Uterus (tissue), 2 donors: Measurements from ENCODE around the gene PIERCE2.

Experiments used
- POLR2A ChIP-seq, 2 donors: fragments of 450-650 bp; IDR thresholded peaks; one replicate each; pipeline ENCODE4 v1.6.1; 2016; ENCODE audit warnings: antibody characterized with exemption in 2 of 2, mild to moderate bottlenecking in 1 of 2, moderate library complexity in 1 of 2
- TF ChIP-seq, protein P1 (sequence below), 4 experiments: fragments of 200-600 bp in 2 of 4; fragments of 450-650 bp in 2 of 4; sonication (generic) in 2 of 4; IDR thresholded peaks; one replicate each; pipeline ENCODE4 v1.5.1; 2016 to 2019; ENCODE audit warnings: antibody characterized with exemption in 4 of 4, mild to moderate bottlenecking in 2 of 4, moderate library complexity in 1 of 4

DNA sequence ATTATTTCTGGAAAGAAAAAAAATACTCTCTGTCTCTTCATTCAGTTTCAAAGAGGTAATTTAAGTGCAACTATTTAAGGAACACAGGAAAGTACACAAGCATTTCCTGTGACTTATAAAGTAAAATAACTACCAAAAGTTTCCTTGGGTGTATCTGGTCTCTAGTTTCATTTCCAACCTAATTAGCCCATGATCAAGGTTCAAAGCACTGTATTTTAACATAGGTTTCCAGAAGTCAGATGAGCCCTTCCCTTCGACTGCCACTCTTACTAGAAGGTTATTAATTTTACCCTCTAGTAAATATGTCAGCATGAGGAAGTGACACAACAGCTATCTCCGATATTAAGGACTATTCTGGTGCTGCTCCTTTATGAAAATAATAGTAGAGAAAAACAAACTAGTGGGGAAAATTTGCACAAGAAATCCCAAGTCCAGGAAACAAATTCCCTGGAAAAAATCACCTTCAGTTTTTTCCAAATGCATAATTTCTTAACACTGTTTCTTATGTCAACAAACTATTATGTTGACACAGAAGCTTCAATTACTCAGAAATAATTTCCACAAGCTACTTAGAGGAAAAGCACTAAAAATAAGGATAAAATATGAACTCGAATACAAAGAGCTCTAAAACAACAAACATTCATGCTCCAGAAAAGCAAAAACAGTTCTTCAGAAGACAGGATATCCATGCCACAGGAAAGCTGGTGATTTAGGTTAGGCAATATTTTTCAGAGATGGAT lies 35.4 kb upstream of the PIERCE2 start:
- TF ChIP-seq, protein P1, sequence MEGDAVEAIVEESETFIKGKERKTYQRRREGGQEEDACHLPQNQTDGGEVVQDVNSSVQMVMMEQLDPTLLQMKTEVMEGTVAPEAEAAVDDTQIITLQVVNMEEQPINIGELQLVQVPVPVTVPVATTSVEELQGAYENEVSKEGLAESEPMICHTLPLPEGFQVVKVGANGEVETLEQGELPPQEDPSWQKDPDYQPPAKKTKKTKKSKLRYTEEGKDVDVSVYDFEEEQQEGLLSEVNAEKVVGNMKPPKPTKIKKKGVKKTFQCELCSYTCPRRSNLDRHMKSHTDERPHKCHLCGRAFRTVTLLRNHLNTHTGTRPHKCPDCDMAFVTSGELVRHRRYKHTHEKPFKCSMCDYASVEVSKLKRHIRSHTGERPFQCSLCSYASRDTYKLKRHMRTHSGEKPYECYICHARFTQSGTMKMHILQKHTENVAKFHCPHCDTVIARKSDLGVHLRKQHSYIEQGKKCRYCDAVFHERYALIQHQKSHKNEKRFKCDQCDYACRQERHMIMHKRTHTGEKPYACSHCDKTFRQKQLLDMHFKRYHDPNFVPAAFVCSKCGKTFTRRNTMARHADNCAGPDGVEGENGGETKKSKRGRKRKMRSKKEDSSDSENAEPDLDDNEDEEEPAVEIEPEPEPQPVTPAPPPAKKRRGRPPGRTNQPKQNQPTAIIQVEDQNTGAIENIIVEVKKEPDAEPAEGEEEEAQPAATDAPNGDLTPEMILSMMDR (IDR thresholded peaks at IDR 0.05): no peak
- TF ChIP-seq POLR2A (IDR thresholded peaks at IDR 0.05): no peak
